Ramos (cell line): ENCODE results near the gene GDF10.

Experiments used
- in situ Hi-C: fragments of 300-500 bp; cut with MboI; formaldehyde crosslinking; loops from one replicate; pipeline ENCODE4 v1.14.3; 2022; ENCODE audit warnings: low sequenced_read_pairs; ENCODE audit not compliant: unreplicated experiment

GDF10 gene

GRCh38 chr10:47348138-47348651 is 48.2 kb downstream of the GDF10 start, which contains the start of gene RBP3:
RBP3 (plus strand) TSS chr10:47348363; CDS start chr10:47348485, 122 bp downstream.
- in situ Hi-C loops = no loop called here

GRCh38 chr10:47348661-47349470 is 48.9 kb downstream of the GDF10 start:
- in situ Hi-C loops = no loop called here

GRCh38 chr10:47349516-47349915 is 49.5 kb downstream of the GDF10 start:
- in situ Hi-C loops = no loop called here

GRCh38 chr10:47349941-47350371 is 50.0 kb downstream of the GDF10 start:
- in situ Hi-C loops = no loop called here

- in situ Hi-C loops = no loop called here
These were observed 51.0 kb downstream of the GDF10 start for GRCh38 chr10:47350671-47351640.

- in situ Hi-C loops = no loop called here
These were observed 52.2 kb downstream of the GDF10 start for GRCh38 chr10:47351899-47352815.

- in situ Hi-C loops = no loop called here
These were observed 53.4 kb downstream of the GDF10 start for GRCh38 chr10:47353351-47353750.

- in situ Hi-C loops = no loop called here
These were observed 54.2 kb downstream of the GDF10 start for GRCh38 chr10:47354165-47354564.

GRCh38 chr10:47354900-47355299 is 54.9 kb downstream of the GDF10 start:
- in situ Hi-C loops = no loop called here

- in situ Hi-C loops = no loop called here
These were observed 56.7 kb downstream of the GDF10 start for GRCh38 chr10:47356708-47357107.

- in situ Hi-C loops = no loop called here
These were observed 57.2 kb downstream of the GDF10 start for GRCh38 chr10:47357131-47357582.

- in situ Hi-C loops = no loop called here
These were observed 57.9 kb downstream of the GDF10 start for GRCh38 chr10:47357911-47358310.

GRCh38 chr10:47358457-47358856 is 58.5 kb downstream of the GDF10 start:
- in situ Hi-C loops = no loop called here

GRCh38 chr10:47359101-47359500 is 59.1 kb downstream of the GDF10 start:
- in situ Hi-C loops = no loop called here

- in situ Hi-C loops = no loop called here
These were observed 59.8 kb downstream of the GDF10 start for GRCh38 chr10:47359626-47360418.

- in situ Hi-C loops = no loop called here
These were observed 60.5 kb downstream of the GDF10 start for GRCh38 chr10:47360419-47361040.

GRCh38 chr10:47361293-47361692 is 61.3 kb downstream of the GDF10 start:
- in situ Hi-C loops = no loop called here

GRCh38 chr10:47362199-47362598 is 62.2 kb downstream of the GDF10 start:
- in situ Hi-C loops = no loop called here
